Cardiac fibroblast (primary cell): ENCODE results near the gene ATXN10.
A peak's percentile ranks its signal among the peaks of the same experiment; 100 is the strongest.

ENCODE experiments used
- DNase-seq, 2 donors: peaks; one replicate each; pipeline versions ENCODE4 v3.0.0 to v3.0.0-alpha.2; 2010; ENCODE audit warnings: low read depth in 2 of 2
- H3K4me3 ChIP-seq, 2 donors: replicated peaks in 1 of 2; 1 replicate in 1 of 2; 2 replicates in 1 of 2; pipeline ENCODE4 v1.5.1; 2011; ENCODE audit warnings: low read depth in 2 of 2, low read length in 2 of 2, mild to moderate bottlenecking in 2 of 2, moderate library complexity in 1 of 2
- CTCF ChIP-seq: IDR thresholded peaks from one replicate; pipeline ENCODE4 v1.5.1; 2011; ENCODE audit warnings: low read depth, mild to moderate bottlenecking, low read length, inconsistent platforms

Gene ATXN10

DNA sequence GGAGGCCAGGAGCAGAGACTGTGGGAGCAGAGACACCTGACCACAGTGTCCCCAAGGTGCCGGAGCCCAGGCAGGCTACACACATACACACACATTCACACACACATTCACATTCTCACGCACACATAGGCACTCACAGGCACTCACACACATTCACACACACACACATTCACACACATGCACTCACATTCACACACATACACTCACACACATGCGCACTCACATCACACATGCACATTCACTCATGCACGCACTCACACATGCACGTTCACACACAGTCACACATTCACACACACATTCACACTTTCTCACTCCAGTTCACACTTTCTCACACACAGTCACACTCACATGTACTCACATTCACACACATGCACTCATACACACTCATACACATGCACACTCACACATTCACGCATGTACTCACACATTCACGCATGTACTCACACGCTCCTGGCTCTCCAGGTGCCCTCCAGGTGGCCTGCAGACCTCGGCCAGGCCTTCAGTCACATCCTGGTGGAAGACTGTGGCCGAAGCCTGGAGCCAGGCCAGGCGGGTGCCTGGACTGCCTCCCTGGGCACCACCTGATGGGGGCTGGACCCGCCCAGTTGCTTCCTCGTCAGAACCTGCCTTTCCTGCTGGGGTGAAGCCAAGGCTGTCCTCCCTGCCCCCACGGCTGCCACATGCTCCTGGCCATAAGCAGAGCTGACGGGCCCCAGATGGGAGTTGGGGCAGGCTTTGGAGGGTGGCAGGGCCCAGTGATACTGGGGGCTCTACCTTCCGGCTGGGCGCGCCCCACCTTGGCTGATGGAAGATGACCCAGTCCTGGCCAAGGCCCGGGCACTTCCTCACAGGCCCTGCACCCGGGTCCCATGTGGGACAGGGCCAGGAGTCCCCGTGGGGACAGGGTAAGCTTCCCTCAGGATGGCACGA, 215.8 kb downstream of the ATXN10 start:
- no peak overlapping the region for H3K4me3 ChIP-seq
- no peak for TF ChIP-seq CTCF
- DNase-seq: no peak

- TF ChIP-seq CTCF: no peak
- no peak overlapping the region for H3K4me3 ChIP-seq
- DNase-seq: no peak
Measured at GRCh38 chr22:45888221-45889092, 216.8 kb downstream of the ATXN10 start.

GRCh38 chr22:45889093-45889538, 217.5 kb downstream of the ATXN10 start:
- DNase-seq: no peak
- H3K4me3 ChIP-seq: no peak overlapping the region

DNA sequence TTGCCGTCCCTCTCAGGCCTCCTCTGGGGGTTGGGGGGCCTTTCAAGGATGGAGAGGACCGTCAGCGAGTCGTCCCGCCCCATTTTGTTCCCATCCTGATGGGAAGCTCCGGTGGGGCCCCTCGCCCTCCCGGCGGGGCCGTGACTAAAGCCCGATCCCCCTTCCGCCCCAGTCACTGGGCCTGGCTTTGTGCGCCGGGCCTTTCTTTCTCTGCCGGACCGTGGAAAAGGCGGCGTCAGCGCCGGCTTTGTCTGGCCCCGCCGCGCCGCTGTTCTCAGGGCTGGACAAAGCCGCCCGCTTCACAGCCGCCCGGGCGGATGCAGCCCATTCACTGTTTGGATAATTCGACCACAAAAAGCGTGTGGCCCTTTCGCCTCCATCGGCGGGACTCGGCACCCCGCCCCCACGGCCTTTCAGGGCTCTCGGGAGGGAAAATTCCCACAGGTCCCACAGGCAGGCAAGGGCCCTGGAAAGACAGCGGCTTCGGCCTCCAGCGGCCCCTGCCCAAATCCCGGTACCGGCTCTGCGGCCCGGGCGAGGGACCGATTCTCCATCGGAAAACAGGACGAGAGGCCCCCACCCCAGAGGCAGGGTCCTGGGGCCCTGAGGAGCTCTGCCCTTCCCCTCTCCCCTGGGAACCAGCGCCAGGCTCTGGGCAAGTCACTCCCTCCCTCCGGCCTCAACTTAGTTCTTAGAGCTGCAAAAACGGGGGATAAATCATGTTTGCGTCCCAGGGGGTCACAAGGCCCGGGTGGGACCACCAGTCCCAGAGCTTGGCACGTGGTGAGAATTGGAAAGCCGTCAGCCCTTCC, 218.1 kb downstream of the ATXN10 start:
- peak; percentile 15 to 29 for DNase-seq
- peak overlapping the region in 1 of 2 donors; percentile 18 for H3K4me3 ChIP-seq
- no peak for TF ChIP-seq CTCF

More at GRCh38 chr22:45889093-45889538, 217.5 kb downstream of the ATXN10 start:
- no peak for TF ChIP-seq CTCF

DNA sequence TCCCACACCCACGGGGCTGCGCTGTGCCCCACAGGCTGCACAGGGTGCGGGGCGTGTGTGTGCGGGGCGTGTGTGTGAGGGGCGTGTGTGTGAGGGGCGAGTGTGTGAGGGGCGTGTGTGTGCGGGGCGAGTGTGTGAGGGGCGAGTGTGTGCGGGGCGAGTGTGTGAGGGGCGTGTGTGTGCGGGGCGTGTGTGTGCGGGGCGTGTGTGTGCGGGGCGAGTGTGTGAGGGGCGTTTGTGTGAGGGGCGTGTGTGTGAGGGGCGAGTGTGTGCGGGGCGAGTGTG, 218.7 kb downstream of the ATXN10 start:
- DNase-seq: no peak
- TF ChIP-seq CTCF: no peak

GRCh38 chr22:45891021-45891421, 219.4 kb downstream of the ATXN10 start:
- TF ChIP-seq CTCF: no peak
- no peak for DNase-seq
- H3K4me3 ChIP-seq: no peak overlapping the region

More for the DNA sequence above, 218.7 kb downstream of the ATXN10 start:
- H3K4me3 ChIP-seq: no peak overlapping the region
